ENCODE measurements around the gene MGLL.

- TF ChIP-seq, protein P1, sequence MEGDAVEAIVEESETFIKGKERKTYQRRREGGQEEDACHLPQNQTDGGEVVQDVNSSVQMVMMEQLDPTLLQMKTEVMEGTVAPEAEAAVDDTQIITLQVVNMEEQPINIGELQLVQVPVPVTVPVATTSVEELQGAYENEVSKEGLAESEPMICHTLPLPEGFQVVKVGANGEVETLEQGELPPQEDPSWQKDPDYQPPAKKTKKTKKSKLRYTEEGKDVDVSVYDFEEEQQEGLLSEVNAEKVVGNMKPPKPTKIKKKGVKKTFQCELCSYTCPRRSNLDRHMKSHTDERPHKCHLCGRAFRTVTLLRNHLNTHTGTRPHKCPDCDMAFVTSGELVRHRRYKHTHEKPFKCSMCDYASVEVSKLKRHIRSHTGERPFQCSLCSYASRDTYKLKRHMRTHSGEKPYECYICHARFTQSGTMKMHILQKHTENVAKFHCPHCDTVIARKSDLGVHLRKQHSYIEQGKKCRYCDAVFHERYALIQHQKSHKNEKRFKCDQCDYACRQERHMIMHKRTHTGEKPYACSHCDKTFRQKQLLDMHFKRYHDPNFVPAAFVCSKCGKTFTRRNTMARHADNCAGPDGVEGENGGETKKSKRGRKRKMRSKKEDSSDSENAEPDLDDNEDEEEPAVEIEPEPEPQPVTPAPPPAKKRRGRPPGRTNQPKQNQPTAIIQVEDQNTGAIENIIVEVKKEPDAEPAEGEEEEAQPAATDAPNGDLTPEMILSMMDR (IDR thresholded peaks at IDR 0.05) = no peak
- no peak for TF ChIP-seq ZFX (IDR thresholded peaks at IDR 0.05; ENCODE audit: borderline replicate concordance)
These were observed 13.9 kb upstream of the MGLL start for GRCh38 chr3:127835993-127836882.

All from 22Rv1 (cell line).